Parathyroid adenoma (tissue), 2 donors: Measurements from ENCODE around the gene MATCAP1.

Experiments
- H2AFZ ChIP-seq: fragments of 300-600 bp; sonication (generic); one replicate; pipeline ENCODE4 v1.7.0; 2017; ENCODE audit warnings: antibody characterized with exemption, mild to moderate bottlenecking
- H3K27ac ChIP-seq: fragments of 300-600 bp; sonication (generic); one replicate; pipeline ENCODE4 v1.7.0; 2017
- H3K27me3 ChIP-seq: fragments of 300-600 bp; sonication (generic); one replicate; pipeline ENCODE4 v1.7.0; 2017; ENCODE audit warnings: low read length; ENCODE audit not compliant: control insufficient read depth, insufficient read depth
- H3K36me3 ChIP-seq: fragments of 300-600 bp; sonication (generic); one replicate; pipeline ENCODE4 v1.7.0; 2017; ENCODE audit warnings: low read length; ENCODE audit not compliant: control insufficient read depth, insufficient read depth
- H3K4me1 ChIP-seq: fragments of 300-600 bp; sonication (generic); one replicate; pipeline ENCODE4 v1.7.0; 2017; ENCODE audit warnings: control low read depth
- H3K4me2 ChIP-seq: fragments of 300-600 bp; sonication (generic); one replicate; pipeline ENCODE4 v1.7.0; 2017; ENCODE audit warnings: low read length
- H3K4me3 ChIP-seq: fragments of 300-600 bp; sonication (generic); one replicate; pipeline ENCODE4 v1.7.0; 2017; ENCODE audit warnings: low read depth, low read length
- H3K79me2 ChIP-seq: fragments of 300-600 bp; sonication (generic); one replicate; pipeline ENCODE4 v1.7.0; 2017; ENCODE audit warnings: control low read depth
- H3K9ac ChIP-seq: fragments of 300-600 bp; sonication (generic); one replicate; pipeline ENCODE4 v1.7.0; 2017; ENCODE audit warnings: mild to moderate bottlenecking
- H3K9me3 ChIP-seq: fragments of 300-600 bp; sonication (generic); one replicate; pipeline ENCODE4 v1.7.0; 2017; ENCODE audit warnings: low read length; ENCODE audit not compliant: control insufficient read depth
- TF ChIP-seq, protein P1 (sequence below): fragments of 300-600 bp; sonication (generic); IDR thresholded peaks from one replicate; pipeline ENCODE4 v1.7.0; 2017; ENCODE audit warnings: antibody characterized with exemption, mild to moderate bottlenecking
- donor health status: primary hyperparathyroidism.

Gene MATCAP1

DNA sequence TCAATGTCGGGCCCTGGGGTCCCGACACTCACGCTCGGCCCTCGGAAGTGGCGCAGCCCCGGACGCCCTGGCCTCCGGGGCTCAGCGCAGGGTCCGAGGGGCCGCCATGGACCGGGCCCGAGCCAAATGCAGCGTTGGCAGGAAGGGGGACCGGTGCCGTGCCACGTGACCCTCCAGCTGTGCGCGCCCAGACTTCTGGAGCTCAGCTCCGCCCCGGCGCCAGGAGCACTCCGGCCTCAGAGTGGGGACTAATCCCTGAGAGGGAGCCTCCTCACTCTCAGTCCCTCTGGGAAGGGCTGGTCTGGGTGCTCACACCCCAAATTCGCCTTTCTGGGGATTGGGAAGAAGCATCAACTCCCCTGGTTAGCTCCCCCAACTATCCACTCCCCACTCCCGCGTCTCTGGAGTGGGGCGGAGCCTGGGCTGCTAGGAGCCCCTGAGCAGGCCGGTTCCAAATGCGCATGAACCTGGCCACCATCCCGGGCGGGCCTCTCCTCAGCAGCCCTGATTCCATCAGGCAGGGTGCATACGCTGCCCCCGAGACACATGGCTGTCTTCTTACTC is 32.8 kb downstream of the MATCAP1 start, which contains the start of gene B3GNT9:
Gene B3GNT9, minus strand, starts transcription at position 166 of the 564 bp plus-strand sequence. CDS start 513 bp downstream, outside the sequence.
- Histone ChIP-seq H3K4me3 (peak within 1 kb of the TSS; percentile 65), H3K27ac (peak within 1 kb of the TSS; percentile 72), H2AFZ (peak within 1 kb of the TSS; percentile 93), H3K79me2 (no peaks in the 10 kb centered on the region), H3K9me3 (no peaks in the 10 kb centered on the region), H3K4me1 (peaks cover 8% of the 10 kb centered on the region), H3K36me3 (no peaks in the 10 kb centered on the region), H3K9ac (peak within 1 kb of the TSS; percentile 63), H3K27me3 (no peaks in the 10 kb centered on the region), H3K4me2 (peak within 1 kb of the TSS; percentile 93)
- TF ChIP-seq, protein P1, sequence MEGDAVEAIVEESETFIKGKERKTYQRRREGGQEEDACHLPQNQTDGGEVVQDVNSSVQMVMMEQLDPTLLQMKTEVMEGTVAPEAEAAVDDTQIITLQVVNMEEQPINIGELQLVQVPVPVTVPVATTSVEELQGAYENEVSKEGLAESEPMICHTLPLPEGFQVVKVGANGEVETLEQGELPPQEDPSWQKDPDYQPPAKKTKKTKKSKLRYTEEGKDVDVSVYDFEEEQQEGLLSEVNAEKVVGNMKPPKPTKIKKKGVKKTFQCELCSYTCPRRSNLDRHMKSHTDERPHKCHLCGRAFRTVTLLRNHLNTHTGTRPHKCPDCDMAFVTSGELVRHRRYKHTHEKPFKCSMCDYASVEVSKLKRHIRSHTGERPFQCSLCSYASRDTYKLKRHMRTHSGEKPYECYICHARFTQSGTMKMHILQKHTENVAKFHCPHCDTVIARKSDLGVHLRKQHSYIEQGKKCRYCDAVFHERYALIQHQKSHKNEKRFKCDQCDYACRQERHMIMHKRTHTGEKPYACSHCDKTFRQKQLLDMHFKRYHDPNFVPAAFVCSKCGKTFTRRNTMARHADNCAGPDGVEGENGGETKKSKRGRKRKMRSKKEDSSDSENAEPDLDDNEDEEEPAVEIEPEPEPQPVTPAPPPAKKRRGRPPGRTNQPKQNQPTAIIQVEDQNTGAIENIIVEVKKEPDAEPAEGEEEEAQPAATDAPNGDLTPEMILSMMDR: no peak

- H3K4me2 ChIP-seq: peak overlapping the region; percentile 93
- H3K4me1 ChIP-seq: peaks cover 8% of the 10 kb centered on the region
- no peaks in the 10 kb centered on the region for H3K9me3 ChIP-seq
- peak overlapping the region; percentile 65 for H3K4me3 ChIP-seq
- H2AFZ ChIP-seq: peak overlapping the region; percentile 93
- peak overlapping the region; percentile 72 for H3K27ac ChIP-seq
- no peaks in the 10 kb centered on the region for H3K36me3 ChIP-seq
- TF ChIP-seq, protein P1: peak; percentile 8
- H3K9ac ChIP-seq: peak overlapping the region; percentile 63
- no peaks in the 10 kb centered on the region for H3K27me3 ChIP-seq
- no peaks in the 10 kb centered on the region for H3K79me2 ChIP-seq
Observed at GRCh38 chr16:67150047-67150832, 33.5 kb downstream of the MATCAP1 start.

DNA sequence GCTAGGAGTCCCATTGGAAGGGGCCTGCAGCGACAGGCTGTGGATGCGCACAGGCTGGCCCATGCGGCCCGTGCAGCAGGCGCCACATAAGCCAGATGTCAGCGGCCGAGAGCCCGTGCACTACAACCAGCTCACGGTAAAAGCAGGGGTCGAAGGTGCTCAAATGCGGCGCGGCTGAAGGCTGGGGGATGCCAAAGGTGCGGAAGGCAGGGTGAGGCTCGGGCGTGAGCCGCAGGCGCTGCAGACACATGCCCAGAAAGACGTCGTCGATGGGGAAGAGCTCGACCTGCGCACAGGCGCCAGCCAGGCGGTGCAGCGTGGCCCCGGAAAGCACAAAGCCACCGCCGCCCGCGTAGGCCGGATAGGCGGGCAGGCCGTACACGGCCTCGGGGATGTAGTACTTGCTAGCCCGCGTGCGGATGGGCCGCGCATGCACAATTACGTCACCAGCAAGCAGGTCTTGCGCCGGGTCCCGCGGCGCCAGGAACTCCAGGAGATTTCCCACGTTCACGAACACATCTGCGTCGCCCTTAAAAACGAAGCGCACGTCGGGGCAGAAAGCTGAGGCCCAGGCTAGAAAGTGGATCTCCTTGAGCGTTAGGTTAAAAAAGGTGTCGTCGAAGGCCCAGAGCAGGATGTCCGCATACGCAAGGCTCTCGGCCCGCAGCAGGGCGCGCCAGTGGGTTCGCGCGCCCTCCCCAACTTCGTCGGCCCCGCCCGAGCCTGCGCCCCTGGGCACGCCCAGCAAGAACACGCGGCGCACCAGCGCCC is 34.3 kb downstream of the MATCAP1 start:
- H3K4me2 ChIP-seq: no peak overlapping the region
- H3K9ac ChIP-seq: no peak overlapping the region
- no peaks in the 10 kb centered on the region for H3K79me2 ChIP-seq
- TF ChIP-seq, protein P1: no peak
- H3K9me3 ChIP-seq: no peaks in the 10 kb centered on the region
- H3K36me3 ChIP-seq: no peaks in the 10 kb centered on the region
- H2AFZ ChIP-seq: no peak overlapping the region
- H3K4me3 ChIP-seq: no peak overlapping the region
- no peaks in the 10 kb centered on the region for H3K27me3 ChIP-seq
- H3K27ac ChIP-seq: no peak overlapping the region
- H3K4me1 ChIP-seq: peaks cover 6% of the 10 kb centered on the region

DNA sequence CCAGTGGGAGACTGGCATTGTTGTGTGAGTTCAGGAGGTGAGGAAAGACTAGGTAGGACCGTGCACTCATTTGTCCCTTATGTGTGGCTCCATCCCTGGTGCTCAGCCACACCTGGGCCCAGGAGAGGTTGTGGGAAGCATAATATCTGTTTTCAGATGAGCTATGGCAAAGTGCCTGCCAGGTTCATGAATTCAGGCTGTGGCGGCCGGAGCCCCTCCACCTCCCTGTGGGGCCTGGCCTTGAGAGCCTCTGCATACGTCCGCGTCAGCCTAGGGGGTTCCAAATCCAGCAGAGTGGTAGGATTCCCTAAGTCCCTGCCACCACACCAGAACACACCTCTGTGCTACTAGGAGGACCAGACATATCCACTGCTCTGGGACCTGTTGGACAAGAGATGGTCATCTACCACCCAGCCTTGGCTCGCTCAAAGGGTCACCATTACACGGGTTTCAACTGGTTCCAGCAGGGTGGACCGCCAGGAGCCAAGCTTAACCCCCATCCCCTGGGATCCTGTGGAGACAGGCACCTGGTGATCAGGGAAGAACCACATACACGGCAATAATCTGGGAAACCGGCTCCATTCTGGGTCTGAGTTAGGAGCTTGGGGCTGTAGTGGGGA is 35.0 kb downstream of the MATCAP1 start:
- no peaks in the 10 kb centered on the region for H3K9me3 ChIP-seq
- no peak overlapping the region for H3K9ac ChIP-seq
- TF ChIP-seq, protein P1: no peak
- H3K4me1 ChIP-seq: peaks cover 6% of the 10 kb centered on the region
- no peaks in the 10 kb centered on the region for H3K27me3 ChIP-seq
- no peaks in the 10 kb centered on the region for H3K79me2 ChIP-seq
- H3K4me3 ChIP-seq: no peak overlapping the region
- H3K27ac ChIP-seq: no peak overlapping the region
- H2AFZ ChIP-seq: no peak overlapping the region
- H3K4me2 ChIP-seq: no peak overlapping the region
- no peaks in the 10 kb centered on the region for H3K36me3 ChIP-seq
